HG03025 (cell line): ENCODE results near the gene ADCY10.

Experiments used
- ATAC-seq: cut with Tn5 transposase; IDR thresholded peaks from one replicate; pipeline ENCODE4 v1.9.1; 2021; ENCODE audit warnings: mild to moderate bottlenecking, moderate library complexity; ENCODE audit not compliant: unreplicated experiment, low FRiP score

ADCY10 gene

DNA sequence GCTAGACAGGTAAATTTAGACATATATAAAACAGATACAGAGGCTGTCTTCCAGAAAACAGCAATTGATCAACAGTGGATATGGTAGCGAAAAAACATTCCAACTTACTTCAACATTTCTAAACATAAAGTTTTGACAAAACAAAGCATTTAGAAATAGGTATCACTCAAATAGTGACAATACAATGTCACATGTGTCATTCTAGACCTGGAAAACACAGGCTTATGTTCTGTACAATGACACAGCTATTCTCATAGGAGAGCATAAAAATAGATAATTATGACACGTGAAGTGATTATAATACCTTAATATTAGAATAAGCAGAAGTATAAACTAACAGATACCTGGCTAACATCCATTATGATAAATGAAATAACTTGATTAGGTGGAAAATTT lies 14.5 kb upstream of the ADCY10 start:
- no peak for ATAC-seq

DNA sequence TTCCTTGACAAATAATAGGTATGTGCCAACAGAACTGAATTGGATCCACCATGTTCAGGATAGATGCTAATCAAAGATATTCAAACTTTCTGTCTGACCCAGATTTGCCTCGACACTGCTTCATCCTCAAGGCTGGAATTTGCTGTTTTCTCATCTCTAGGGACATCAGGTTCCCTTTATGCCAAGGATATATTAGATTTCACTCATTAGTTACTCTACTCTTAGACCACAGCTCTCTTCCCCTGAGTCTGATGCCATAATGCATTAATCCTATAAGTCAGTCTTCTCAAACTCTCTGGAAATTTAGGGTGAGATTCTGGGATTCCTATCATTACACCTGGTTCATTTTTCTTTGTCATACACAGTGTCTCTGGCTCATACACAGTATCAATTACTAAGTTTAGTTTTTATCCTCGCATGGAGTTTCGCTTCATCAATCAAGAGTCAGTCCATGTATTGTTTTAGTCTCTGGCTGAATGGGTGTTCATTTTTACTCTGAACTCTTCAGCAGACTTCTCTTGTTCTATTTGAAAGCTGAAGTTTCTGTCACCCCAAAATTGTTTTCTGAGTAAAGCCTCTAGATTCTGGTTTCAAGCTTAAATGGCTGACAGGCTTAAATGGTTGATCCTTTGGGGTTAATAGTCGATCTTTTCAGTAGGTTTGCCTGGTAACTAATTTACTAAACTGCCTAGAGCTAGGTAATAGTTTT lies 13.3 kb upstream of the ADCY10 start:
- ATAC-seq: no peak

DNA sequence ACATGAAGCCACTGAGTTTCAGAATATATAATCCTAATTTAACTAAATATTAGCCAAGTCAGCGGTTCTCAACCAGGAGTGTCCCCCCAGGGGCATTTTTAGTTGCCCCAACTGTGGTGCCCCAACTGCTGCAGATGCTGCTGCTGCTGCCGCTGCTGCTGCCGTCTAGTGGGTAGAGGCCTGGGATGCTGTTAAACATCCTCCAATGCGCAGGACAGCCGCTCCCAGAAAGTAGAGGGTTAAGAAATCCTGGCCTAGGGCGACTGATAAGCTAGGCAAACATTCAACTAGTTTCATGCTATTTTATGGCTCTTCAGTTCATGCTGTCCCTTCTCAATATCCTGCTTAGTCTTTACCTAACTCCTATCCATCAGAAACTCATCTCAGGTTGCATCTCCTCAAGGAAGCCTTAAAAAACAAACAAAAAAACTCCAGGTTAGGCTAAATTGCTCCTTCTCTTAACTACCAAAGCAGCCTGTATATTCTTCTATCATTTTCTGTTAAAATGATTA lies 12.6 kb upstream of the ADCY10 start:
- no peak for ATAC-seq

DNA sequence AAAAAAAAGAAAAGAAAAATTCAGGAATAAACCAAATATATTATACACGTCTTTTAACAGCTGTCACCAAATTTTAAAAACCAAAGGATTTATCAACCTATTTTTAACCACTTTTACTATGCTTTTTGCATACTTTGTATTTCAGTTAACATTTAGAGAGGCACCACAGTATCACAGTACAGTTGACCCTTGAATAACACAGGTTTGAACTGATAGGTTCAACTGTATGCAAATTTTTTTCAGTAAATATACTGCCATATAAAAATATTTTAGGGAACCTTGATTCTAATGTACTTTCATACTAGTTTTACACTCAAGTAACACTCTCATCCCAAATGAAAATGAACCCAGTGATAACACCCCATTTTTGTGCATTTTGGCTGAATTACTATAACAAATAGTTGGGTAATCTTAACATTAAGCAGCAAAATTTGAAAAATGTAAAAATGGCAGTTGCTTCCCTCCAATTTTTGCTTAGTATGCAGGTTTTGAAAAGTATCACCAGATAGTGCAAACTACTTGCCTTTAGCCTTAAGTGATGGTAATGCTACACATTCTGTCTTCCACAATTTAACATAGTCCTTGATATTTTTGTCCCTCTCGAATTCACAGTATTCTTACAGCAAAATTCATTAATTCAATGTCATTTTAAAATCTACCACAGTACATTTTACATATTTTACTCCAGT lies 10.8 kb upstream of the ADCY10 start:
- ATAC-seq: no peak

DNA sequence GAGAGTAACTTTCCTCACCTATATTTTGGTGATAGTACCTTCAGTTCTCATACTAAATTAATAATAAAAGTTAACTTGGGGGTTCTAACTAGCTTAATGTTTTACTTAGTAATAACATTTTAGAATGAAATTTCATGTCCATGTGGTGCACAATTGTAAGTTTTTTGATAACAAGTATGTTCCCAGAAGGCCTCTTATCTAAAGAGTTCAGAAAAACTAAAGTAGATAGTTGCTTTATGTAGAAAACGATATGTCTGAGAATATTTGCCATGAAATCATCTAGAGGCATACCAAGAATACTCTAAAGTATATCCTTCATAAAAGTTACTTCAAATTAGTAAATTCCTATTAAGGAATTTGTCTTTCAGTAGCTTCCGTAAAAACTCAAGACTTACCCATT lies 10.2 kb upstream of the ADCY10 start:
- no peak for ATAC-seq

DNA sequence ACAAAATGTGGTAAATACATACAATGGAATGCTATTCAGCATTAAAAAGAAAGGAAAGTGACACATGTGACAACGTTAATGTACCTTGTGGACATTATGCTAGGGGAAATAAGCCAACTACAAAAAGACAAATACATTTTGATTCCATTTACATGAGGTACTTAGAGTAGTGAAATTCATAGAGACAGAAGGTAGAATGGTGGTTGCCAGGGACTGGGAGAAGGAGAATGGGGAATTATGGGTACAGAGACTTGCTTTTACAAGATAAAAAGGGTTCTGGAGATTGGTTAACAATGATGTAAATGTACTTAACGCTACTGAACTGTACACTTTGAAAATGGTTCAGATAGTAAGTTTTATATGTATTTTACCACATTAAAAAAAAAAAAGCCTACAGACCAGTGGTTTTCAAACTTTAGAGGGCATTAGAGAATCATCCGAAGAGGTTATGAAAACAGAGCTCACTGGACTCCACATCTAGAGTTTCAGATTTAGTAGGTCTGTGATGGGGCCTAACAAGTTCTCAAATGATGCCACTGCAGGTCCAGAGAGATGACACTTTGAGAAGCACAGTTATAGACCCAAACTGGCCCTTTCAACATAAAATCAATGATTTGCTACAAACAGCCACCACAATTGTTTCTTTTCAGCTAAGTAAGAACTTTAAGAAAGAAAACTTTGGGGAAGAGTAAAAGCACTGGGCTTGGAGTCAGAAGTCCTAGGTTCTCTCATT lies 9.6 kb upstream of the ADCY10 start:
- ATAC-seq: no peak

DNA sequence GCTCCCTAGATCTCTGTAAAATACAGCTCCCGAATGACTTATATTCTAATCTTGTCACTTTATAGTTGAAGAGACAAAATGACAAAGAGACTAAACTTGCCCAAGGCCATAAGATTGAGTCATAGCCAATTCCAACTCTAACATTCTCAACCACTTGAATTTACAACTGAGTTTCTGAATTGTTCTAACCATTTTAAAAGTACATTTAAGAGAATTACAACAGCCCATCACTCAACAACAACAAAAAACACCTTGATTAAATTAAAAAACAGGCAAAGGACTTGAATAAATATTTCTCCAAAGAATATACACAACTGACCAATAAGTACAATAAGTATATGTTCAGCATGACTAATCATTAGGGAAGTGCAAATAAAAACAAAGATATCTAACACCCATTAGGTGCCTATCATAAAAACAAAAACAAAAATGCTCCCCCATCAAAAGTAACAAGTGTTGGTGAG lies 8.7 kb upstream of the ADCY10 start:
- ATAC-seq: no peak

DNA sequence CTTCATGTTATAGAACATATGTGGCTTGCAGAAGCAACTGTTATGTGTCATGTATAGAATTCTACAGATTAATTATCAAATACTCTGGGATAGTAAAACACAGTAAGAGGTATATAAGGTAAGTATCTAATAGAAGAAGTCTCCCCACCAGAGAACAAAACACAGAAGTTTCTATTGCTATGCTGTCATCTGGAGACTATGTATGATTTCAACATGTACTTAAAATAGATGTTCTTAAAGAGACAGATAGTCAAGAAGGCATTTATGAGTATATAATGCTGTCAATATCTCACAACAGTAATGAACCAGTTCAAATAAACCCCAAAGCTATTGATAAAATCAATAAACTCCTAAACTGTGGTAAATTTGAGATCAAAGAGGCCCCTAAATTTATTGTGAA lies 8.1 kb upstream of the ADCY10 start:
- ATAC-seq: no peak

DNA sequence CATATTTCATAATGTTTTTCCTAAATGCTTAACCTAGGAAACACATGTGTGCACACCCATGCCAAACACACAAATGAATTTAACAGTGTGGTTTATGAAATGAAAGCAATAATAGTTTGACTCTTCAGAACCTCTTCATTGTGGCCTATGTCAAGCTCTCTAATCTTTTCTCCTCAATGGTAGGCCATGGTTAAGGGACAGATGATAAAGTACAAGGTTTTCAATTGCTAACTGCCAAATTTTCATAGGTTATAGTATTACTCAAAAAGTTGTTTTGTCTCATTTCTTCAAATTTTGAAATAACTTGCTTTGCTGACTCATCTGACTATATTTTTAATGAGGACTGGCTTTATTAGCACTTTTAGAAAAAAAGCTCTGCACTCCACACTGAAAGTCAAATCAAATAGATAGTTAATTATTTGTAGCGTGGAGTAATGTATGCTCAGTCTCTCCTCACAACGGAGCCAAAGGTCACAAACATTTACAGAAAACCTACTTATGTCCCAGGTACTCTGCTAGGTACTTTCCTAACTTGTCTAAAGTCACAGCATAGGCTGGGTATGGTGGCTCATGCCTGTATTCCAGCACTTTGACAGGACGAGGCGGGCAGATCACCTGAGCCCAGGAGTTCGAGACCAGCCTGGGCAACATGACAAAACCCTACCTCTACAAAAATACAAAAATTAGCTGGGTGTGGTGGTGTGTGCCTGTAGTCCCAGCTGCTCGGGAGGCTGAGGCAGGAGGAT lies 3.0 kb upstream of the ADCY10 start:
- no peak for ATAC-seq

DNA sequence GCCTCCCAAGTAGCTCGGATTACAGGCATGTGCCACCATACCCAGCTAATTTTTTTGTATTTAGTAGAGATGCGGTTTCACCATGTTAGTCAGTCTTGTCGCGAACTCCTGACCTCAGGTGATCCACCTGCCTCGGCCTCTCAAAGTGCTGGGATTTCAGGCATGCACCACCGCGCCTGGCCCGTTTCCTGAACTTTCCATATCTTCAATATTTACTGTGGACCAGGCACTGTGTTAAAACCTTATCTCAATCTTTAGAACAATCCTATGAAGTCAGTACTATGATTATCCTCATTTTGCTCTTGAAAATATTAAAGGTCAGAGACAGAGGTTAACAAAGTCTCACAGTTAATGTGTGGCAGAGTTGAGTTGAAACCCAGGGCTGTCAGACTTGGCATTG lies 1.6 kb upstream of the ADCY10 start:
- ATAC-seq: no peak

DNA sequence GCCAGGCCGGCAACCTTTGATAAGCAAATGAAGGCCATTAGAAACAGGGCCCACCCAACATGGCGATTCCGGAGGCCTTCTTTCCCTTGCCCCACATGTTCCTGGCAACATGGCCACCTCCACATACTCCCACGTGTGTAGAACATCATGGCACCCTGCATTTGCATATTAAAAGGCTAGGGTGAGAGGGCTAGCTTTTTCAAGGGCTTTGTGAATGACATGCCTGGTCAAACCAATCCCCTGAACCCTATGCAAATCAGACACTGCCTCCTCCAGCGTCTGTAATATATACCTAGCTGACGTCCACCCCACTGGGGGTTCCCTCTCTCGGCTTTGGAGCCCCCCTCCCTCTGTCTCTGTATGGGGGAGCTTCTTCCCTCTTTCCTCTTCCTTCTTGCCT lies 1.6 kb downstream of the ADCY10 start:
- no peak for ATAC-seq

DNA sequence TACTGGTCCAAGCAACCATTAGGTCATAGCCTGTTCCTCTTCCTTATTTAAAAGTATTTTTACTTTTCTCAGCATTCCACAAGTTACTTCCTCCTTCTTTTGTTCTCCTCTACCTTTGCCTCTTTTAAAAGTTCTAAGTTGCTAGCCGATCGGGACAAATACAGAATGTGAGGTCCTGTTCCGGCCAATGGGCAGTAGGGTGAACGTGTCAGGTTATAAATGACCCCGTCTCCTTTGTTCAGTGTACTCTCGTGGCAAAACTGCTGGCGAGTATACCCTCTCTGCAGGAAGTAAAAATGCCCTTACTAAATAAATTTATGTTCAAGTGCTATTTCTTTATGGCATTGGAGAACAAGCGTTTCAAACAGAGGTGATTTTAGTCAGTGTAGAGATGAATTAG lies 2.5 kb downstream of the ADCY10 start:
- ATAC-seq: no peak

DNA sequence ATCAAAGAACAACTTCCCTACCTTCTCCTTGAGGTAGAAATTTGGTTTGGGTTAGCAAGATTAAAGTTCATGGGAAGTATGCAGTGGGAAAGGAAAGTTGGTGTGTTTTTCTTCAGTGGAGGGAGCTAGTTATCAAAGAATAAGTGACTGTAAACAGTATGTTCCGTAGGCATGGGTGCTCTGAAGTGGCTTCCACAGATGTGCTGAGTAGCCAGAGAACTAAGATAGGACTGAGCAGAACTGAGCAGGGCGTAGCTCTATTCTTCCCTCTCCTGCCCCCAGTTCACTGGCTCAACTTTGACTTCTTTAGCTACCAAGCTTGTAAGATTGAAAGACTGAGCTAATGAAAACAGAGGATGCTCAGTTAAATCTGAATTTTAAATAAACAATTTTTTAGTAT lies 3.4 kb downstream of the ADCY10 start:
- ATAC-seq: no peak

DNA sequence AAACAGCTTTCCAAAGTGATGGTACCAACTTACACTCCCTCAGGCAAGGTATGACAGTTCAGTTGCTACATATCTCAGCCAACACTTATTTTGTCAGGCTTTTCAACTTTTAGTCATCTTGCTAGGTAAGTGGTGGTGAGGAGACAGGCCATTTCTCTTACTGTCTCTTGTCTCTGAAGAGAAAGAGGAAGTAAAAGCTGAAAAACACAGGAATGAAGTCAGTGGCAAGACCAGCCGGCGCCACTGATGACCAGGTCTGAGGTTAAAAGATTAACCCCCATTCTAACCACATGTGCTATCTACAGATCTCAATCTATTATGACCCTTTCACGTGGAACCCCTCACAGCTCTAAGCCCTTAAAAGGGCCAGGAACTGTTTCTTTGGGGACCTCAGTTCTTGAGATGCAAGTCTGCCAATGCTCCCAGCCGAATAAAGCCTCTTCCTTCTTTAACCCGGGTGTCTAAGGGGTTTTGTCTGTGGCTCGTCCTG lies 4.2 kb downstream of the ADCY10 start:
- ATAC-seq: no peak

DNA sequence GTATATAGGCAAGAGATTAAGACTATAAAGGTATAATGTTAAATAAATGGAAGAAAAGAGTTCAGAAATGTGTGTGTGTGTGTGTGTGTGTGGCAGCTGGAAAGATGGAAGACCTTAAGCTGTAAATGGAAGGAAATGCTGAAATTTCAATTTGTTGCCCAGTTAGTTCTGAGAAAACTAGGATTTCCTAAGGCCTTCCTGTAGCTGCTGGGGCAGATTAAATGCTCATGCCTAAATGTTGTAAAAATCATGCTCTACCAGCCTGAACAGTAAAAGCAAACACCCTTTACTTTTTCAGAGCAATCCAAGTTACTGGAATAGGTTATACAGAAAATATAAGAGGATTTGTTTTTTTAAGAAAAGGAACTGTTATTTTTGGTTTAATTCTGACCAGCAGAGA lies 8.3 kb downstream of the ADCY10 start:
- ATAC-seq: no peak

DNA sequence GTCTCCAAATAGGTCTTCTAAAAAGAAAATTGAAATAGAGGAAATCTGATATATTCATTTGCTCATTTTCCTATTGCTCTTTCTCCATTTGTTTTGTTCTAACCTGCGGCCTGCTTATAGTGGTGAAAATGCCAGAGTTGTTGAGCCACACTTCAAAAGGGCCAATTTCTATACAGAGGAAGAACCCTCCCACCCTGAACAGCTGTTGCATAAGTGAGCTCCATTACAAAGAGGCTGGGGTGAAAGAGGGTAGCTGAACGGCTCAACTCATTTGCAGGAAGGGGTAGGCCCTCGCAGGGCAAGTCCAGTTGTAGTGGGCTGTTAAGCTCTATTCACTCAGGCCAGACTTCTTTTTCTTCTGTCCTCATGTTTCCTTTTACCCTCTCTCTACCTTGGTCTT lies 8.8 kb downstream of the ADCY10 start:
- ATAC-seq: no peak

DNA sequence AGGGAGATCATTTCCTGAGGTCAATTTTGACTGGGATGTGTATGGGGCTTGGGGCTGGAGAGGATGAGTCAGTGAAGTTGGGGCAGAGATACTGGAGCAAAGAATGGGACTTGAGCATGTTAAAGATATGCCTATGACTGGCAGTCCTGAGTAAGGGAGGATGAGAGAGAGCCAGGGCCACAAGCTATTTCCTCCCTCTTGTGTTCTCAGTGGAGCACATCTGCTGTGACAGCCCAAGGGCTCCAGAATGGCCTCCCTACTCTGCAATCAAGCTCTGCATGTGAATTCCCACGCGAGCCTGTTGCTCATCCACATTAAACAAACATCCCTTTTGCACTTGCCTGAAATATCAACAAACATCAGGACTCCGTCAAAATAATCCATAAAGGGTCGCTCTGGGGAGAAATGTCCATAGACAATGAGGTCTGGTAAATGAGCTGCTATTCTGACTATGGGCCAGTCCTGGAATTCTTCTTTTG lies 9.2 kb downstream of the ADCY10 start:
- no peak for ATAC-seq

DNA sequence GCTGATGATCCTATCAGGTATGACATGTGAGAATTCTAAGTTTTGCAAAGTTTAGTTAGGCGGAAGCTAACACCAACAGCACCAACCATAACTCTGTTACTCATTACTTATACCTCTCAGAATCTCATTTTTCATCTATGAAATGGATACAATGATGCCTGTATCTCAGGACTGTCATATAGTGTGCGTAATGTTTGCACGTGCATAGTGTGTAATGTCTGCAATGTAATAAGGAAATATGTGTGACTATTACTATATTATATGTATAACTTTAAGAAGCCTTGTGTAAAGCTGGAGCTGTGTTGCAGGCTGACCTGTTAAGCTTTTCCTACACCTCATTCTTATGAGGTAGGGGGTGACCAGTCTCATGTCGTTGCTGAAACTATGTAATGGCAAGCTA lies 13.0 kb downstream of the ADCY10 start:
- ATAC-seq: no peak

DNA sequence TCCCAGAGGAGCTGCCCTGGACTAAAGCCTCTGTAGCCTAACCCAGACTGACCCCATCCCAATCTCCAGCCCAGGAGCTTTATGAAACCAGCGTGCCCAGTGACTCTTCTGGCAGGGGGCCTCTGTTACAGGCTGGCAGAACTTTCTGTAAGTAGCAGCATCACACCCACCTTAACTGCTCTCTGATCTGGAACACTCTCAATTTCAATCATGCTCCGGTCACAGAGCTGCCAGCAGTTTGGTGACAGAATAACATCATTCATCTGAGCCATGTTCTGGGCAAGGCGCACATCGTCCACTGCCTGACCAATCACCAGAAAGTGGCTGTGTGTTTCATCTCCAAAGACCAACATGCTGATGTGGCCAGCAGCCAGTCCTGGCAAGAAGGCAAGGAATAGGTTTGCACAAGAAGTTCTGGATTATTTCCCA lies 14.7 kb downstream of the ADCY10 start:
- no peak for ATAC-seq

DNA sequence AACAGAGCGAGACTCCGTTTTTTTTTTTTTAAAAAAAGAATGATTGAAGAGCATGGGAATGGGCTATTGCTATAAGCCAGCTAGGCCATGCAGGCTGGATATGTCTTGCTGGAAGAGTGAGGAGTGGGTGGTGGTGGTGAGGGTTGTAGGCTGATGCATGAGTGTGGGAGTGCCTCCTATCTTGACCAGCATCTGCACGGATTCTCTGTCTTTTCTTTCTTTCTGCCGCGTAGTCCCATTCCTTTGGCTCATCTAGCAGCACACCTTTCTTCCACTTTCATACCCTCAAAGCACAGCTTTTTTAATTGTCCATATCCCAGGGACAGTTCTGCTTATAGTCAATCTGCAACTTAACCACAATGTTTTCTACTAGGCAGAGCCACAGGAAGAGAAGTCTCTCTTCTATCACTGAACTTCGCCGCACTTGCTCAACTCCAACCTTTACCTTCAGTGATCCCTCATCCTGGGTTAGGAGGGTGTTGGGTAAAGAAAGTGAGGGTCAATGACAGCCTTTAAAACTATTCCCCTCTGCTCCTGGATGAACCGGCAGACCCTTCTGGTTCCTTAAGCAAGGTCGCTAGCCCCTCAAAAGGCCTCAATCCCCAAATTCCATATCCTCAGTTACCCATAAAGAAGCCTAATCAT lies 15.2 kb downstream of the ADCY10 start:
- ATAC-seq: no peak
